Fibroblast of mammary gland (primary cell): ENCODE measurements around the gene IRGM.
"Not testable (repeated sequence)": the region's sequence is repeated elsewhere in the genome, so short reads cannot be mapped to it uniquely, and the experiment has no call there.

Source experiments
- DNase-seq: peaks from one replicate; pipeline ENCODE4 v3.0.0-alpha.2; 2010; ENCODE audit warnings: low read depth
- H3K4me3 ChIP-seq: 2 replicates; pipeline ENCODE4 v1.5.1; 2011; ENCODE audit warnings: low read depth, mild to moderate bottlenecking, low read length, moderate library complexity; ENCODE audit not compliant: control insufficient read depth
- TF ChIP-seq, protein P1 (sequence below): conservative IDR thresholded peaks from 2 replicates; pipeline ENCODE4 v1.5.1; 2011; ENCODE audit warnings: low read depth, low read length, inconsistent platforms; ENCODE audit not compliant: control insufficient read depth, insufficient read depth

Gene IRGM, protein sequence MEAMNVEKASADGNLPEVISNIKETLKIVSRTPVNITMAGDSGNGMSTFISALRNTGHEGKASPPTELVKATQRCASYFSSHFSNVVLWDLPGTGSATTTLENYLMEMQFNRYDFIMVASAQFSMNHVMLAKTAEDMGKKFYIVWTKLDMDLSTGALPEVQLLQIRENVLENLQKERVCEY

GRCh38 chr5:150846308-150846653 lies at the start of gene IRGM:
TSS of gene IRGM (plus strand) at chr5:150846521. CDS start at chr5:150848124, 1,603 bp downstream.
- not testable (repeated sequence) for H3K4me3 ChIP-seq, DNase-seq

DNA sequence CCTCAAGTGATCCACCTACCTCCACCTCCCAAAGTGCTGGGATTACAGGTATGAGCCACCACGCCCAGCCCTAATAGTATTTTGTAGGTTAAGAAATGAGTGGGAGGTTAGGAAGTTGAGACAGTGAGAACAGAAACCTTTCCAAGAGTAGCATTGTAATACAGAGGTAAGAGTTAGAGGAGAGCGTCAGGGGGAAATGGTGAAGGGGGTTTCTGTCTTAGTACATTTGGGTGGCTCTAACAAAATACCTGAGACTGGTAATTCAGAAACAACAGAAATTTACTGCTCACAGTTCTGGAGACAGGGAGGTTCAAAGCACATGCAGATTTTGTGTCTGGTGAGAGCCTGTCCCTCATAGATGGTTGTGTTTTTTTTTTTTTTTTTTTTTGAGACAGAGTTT lies 48.9 kb upstream of the IRGM start:
- TF ChIP-seq, protein P1, sequence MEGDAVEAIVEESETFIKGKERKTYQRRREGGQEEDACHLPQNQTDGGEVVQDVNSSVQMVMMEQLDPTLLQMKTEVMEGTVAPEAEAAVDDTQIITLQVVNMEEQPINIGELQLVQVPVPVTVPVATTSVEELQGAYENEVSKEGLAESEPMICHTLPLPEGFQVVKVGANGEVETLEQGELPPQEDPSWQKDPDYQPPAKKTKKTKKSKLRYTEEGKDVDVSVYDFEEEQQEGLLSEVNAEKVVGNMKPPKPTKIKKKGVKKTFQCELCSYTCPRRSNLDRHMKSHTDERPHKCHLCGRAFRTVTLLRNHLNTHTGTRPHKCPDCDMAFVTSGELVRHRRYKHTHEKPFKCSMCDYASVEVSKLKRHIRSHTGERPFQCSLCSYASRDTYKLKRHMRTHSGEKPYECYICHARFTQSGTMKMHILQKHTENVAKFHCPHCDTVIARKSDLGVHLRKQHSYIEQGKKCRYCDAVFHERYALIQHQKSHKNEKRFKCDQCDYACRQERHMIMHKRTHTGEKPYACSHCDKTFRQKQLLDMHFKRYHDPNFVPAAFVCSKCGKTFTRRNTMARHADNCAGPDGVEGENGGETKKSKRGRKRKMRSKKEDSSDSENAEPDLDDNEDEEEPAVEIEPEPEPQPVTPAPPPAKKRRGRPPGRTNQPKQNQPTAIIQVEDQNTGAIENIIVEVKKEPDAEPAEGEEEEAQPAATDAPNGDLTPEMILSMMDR = no peak
- DNase-seq = no peak

GRCh38 chr5:150801117-150801927 lies 45.0 kb upstream of the IRGM start:
- peak overlapping the region; percentile 11 for H3K4me3 ChIP-seq
- TF ChIP-seq, protein P1 = peak; percentile 59
- DNase-seq = peak; percentile 80

More for the DNA sequence above, 48.9 kb upstream of the IRGM start:
- H3K4me3 ChIP-seq = no peak overlapping the region

DNA sequence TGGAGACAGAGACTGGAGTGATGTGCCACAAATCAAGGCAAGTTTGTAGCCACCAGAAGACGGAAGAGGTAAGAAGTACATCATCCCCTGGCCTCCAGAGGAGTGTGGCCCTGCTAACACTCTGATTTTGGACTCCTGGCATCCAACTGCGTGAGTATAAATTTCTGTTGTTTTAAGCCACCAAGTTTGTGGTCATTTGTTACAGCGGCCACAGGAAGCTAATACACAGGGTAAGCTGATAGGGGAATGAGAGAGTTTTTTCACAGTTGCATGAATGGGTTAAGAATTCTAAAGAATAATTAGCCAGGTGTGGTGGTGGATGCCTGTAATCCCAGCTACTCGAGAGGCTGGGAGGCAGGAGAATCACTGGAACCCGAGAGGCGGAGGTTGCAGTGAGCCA lies 41.9 kb upstream of the IRGM start:
- DNase-seq = no peak
- TF ChIP-seq, protein P1 = no peak
- H3K4me3 ChIP-seq = no peak overlapping the region

DNA sequence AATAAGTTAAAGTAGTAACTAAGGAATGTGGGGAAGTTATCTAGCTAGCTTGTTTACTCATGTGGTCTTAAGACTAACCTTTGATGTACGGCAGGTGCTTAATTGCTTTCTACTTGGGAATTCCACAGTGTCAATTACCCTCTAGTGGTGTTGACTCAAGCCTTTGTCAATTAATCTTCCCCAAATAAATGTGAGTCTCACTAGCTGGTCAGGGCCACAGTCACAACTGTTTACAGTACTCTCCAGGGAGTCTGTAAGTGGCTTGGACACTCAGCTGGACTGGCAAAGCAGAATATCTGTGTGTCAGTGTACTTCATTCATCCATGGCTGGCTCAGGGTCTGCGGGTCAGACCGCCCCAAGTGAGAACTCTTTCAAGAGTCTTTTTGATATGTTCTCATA lies 37.0 kb upstream of the IRGM start:
- no peak for DNase-seq
- no peak overlapping the region for H3K4me3 ChIP-seq
- TF ChIP-seq, protein P1 = no peak

- TF ChIP-seq, protein P1 = no peak
- no peak overlapping the region for H3K4me3 ChIP-seq
- DNase-seq = no peak
Observed at GRCh38 chr5:150815010-150815409, 31.3 kb upstream of the IRGM start.

DNA sequence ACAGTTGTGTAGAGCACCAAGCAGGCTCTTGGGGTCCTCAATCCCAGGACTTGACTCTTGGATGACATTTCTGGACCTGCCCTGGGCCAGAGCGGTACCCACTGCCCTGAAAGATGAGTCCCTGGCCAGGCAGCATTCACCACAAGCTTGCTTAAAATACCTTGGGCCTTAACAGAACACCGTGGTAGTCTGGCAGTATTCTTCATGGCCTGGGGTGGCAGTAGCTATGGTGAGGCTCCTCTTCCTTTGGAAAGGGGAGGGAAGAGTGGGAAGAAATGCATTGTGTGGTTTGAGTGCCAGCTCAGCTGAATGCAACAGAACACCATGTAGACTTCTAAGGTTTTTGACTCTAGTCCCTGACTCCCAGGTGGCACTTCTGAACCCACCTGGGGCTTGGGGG lies 29.4 kb upstream of the IRGM start:
- TF ChIP-seq, protein P1 = no peak
- no peak for DNase-seq
- H3K4me3 ChIP-seq = no peak overlapping the region
